ENCODE results near the gene ANKRD9. TPM values are rescaled to one million over a fixed set of nuclear protein-coding genes. Genes with fewer than 3 reads are reported as not detected.

ANKRD9 gene
- total and polyA plus RNA-seq, 9 of the 15 experiments (the other 6 are each of a cell fraction or from before 2014, with no cell fraction given): 0.04 to 32.9 (median 5.3) TPM

GRCh38 chr14:102454711-102455110 lies 54.9 kb downstream of the ANKRD9 start (continued):
- TF ChIP-seq, protein P1, sequence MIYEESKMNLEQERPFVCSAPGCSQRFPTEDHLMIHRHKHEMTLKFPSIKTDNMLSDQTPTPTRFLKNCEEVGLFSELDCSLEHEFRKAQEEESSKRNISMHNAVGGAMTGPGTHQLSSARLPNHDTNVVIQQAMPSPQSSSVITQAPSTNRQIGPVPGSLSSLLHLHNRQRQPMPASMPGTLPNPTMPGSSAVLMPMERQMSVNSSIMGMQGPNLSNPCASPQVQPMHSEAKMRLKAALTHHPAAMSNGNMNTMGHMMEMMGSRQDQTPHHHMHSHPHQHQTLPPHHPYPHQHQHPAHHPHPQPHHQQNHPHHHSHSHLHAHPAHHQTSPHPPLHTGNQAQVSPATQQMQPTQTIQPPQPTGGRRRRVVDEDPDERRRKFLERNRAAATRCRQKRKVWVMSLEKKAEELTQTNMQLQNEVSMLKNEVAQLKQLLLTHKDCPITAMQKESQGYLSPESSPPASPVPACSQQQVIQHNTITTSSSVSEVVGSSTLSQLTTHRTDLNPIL (CRISPR knock-in tag; IDR thresholded peaks at IDR 0.05): no peak
- TF ChIP-seq ZNF274 (IDR thresholded peaks at IDR 0.05; ENCODE audit: borderline replicate concordance, low read depth, low read length): no peak
- TF ChIP-seq ATF1 (CRISPR knock-in tag; IDR thresholded peaks at IDR 0.05): no peak
- TF ChIP-seq ATF1 (tag; IDR thresholded peaks at IDR 0.05): no peak
- TF ChIP-seq ZNF140 (CRISPR knock-in tag; IDR thresholded peaks at IDR 0.05): no peak
- no peak for TF ChIP-seq ZNF699 (CRISPR knock-in tag; IDR thresholded peaks at IDR 0.05; ENCODE audit: insufficient replicate concordance)
- TF ChIP-seq ZNF707 (CRISPR knock-in tag; conservative IDR thresholded peaks at IDR 0.05): no peak
- TF ChIP-seq ELF2 (CRISPR knock-in tag; IDR thresholded peaks at IDR 0.05): no peak
- TF ChIP-seq, protein P2, sequence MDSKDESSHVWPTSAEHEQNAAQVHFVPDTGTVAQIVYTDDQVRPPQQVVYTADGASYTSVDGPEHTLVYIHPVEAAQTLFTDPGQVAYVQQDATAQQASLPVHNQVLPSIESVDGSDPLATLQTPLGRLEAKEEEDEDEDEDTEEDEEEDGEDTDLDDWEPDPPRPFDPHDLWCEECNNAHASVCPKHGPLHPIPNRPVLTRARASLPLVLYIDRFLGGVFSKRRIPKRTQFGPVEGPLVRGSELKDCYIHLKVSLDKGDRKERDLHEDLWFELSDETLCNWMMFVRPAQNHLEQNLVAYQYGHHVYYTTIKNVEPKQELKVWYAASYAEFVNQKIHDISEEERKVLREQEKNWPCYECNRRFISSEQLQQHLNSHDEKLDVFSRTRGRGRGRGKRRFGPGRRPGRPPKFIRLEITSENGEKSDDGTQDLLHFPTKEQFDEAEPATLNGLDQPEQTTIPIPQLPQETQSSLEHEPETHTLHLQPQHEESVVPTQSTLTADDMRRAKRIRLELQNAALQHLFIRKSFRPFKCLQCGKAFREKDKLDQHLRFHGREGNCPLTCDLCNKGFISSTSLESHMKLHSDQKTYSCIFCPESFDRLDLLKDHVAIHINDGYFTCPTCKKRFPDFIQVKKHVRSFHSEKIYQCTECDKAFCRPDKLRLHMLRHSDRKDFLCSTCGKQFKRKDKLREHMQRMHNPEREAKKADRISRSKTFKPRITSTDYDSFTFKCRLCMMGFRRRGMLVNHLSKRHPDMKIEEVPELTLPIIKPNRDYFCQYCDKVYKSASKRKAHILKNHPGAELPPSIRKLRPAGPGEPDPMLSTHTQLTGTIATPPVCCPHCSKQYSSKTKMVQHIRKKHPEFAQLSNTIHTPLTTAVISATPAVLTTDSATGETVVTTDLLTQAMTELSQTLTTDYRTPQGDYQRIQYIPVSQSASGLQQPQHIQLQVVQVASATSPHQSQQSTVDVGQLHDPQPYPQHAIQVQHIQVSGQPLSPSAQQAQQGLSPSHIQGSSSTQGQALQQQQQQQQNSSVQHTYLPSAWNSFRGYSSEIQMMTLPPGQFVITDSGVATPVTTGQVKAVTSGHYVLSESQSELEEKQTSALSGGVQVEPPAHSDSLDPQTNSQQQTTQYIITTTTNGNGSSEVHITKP (IDR thresholded peaks at IDR 0.05; ENCODE audit: partially characterized antibody): no peak
- TF ChIP-seq, protein P3, sequence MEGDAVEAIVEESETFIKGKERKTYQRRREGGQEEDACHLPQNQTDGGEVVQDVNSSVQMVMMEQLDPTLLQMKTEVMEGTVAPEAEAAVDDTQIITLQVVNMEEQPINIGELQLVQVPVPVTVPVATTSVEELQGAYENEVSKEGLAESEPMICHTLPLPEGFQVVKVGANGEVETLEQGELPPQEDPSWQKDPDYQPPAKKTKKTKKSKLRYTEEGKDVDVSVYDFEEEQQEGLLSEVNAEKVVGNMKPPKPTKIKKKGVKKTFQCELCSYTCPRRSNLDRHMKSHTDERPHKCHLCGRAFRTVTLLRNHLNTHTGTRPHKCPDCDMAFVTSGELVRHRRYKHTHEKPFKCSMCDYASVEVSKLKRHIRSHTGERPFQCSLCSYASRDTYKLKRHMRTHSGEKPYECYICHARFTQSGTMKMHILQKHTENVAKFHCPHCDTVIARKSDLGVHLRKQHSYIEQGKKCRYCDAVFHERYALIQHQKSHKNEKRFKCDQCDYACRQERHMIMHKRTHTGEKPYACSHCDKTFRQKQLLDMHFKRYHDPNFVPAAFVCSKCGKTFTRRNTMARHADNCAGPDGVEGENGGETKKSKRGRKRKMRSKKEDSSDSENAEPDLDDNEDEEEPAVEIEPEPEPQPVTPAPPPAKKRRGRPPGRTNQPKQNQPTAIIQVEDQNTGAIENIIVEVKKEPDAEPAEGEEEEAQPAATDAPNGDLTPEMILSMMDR (IDR thresholded peaks at IDR 0.05 in 2 of 3, conservative IDR thresholded peaks at IDR 0.05 in 1 of 3; ENCODE audit: insufficient read depth in 2 of 3, low read depth in 1 of 3, low read length in 3 of 3): no peak
